GM21381 (cell line): ENCODE results near the gene SEC61G.
A peak's percentile ranks its signal among the peaks of the same experiment; 100 is the strongest.

Source experiments
- ATAC-seq: cut with Tn5 transposase; IDR thresholded peaks from one replicate; pipeline ENCODE4 v1.9.1; 2021; ENCODE audit warnings: mild to moderate bottlenecking, moderate library complexity; ENCODE audit not compliant: unreplicated experiment

SEC61G gene

DNA sequence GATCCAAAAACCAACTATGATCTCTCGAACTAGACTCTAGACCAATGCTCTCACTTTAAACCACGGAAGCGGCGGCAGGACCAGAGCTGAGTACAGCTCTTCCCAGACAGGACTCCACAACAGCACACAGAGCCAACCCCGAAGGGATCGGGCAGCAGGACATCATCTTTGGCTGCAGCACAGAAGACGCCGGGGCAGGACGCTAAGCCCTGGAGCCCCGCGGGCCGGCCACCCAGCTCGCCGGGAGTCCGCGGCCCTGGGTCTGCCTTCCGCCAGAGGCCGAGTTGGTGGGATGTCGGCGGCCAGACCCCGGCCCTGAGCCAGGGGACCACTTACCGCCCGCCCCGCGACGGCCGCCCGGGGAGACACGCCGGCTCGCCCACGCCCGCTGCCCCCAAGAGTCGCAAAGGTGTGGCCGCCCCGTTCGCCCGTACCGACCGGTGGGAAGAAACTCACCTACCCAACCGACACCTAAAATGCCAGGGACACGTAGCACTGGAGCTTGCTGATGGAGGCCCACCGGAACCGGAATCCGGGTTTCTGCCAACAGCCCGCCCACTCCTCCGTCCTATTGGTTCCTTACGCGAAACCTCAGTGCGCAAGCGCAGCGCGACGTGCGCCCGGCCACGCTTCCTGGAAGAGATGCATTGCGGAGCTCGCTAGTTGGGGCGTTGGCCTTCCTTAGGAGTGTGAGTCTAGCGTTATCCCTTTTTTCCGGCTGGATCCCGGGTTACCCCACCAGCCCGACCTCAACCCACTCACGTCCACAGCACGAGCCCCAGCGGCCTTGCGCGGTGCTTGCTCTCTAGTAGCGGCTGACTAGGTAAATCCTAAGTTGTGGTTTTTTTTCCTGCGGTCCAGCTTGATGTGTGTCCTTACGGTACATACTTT lies at the start of gene SEC61G:
Gene SEC61G, minus strand, starts transcription at position 510 of the 891 bp plus-strand sequence. CDS start 1,623 bp downstream, outside the sequence.
- ATAC-seq, result peak; percentile 93

DNA sequence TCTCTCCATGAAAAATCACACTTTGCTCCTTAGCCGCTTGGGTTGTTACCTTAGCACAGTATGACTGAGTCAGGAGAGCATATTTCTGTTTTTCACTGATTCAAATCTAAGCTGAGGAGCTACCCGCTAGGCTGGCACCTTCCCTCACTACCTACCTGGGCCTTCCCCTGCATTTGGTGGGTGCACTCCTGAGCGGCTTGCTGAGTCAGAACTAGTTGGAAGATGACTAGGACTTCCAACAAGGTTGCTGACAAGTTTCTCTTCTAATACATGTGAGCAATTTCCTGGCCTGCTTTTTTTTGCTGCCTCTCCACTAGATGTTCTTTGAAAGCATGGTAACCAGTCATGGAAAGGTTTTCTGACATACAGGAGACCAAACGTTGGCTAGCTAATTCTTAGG lies 43.8 kb upstream of the SEC61G start:
- peak; percentile 73 for ATAC-seq

DNA sequence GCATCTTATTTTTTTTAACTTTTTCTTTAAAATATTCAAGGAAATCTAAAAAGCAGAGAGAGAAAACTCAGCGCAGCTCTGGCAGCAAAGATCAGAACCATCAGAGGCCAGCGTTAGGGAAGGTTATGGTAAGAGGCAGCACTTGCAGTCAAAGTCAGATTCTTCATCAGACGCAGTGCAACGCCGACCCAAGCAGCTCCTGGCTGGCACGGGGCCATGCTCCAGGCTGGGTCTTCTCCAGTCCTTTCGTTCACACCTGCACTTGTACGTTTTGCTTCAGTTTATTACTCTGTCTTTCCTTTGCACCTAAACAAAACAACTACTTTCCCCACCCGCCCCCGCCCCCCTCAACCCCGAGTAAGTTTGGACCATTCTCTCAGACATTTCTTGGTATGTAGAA lies 43.1 kb upstream of the SEC61G start:
- ATAC-seq, result no peak

DNA sequence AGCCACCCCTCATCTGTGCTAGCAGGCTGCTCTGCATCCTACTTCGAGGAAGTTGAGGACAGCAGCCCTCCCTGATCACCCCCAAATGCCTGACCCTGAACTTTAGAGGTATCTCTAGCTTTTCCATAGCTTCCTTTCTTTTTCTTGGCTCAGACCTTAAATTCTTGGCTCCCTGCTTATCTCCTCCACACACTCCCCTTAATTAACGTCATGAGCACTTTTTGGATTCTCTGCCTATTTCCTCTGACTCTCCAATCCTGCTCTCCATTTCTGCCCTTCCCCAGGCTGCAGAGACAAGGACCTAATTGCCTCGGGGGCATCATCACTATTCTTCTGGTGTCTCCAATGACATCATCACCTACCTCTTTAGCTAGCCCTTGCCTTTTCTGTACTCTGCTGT lies 40.8 kb upstream of the SEC61G start:
- no peak for ATAC-seq

DNA sequence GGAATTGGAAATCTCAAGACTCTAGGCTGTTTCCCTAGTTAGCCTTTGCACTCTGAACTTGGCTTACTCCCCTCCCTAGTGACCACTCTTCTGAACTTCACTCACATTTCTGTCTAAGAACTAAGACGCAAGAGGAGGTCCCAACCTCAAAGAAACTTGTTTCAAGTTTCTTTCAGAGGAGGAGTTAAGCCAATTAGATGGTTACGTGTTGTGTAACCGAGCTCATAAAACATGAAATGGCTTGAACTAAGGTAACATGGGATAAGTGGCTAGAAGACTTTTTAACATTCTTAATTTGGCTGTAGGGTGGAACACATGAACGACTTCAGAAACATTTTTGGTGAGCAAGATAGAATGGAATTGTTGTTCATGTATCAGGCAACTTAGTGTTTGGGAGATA lies 39.5 kb upstream of the SEC61G start:
- ATAC-seq, result no peak

DNA sequence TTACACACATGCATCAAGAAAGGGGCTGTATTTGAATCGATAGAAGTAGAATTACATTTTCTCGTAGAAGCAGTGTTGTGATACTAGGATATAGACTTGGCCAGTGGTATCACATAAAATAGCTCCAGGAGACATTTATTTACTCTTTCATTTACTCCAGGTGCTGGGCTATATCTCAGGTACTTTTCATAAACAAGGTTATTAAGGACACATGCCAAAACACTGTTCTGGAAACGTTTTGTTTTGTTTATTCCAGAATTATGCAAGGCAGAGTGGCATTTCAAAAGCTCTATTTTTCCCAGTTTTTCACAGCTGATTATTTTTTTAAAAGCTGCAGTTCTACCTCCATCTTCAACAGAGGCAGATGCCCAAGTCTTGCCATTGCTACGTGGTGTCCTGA lies 37.8 kb upstream of the SEC61G start:
- no peak for ATAC-seq

DNA sequence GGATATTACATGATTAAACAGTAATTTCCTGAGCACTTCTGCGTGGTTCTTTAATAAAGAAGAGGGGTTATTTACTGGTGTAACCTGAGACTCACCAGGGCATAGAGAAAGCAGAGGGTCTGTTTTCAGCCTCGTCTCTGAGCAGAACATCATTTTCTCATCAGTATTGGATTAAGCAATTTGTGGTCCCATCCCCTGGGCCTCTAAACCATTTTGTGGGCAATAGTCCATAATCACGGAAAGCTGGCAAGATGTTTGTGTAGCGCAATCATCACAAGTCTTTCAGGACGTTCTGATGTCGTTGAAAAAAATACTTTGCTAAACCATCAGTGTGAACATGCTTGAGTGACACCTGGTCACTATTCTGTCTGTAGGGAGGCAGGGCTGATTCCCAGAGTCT lies 37.1 kb upstream of the SEC61G start:
- no peak for ATAC-seq

DNA sequence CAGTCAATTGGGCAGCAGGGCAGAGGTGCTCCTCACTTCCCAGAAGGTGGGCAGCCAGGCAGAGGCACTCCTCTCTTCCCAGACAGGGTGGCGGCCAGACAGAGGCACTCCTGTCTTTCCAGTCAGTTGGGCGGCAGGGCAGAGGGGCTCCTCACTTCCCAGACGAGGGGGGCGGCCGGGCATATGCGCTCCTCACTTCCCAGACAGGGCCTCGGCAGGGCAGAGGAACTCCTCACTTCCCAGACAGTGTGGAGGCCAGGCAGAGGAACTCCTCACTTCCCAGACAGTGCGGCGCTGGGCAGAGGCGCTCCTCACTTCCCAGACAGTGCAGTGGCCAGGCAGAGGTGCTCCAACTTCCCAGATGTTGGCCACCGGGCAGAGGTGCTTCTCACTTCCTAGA lies 33.4 kb upstream of the SEC61G start:
- no peak for ATAC-seq

DNA sequence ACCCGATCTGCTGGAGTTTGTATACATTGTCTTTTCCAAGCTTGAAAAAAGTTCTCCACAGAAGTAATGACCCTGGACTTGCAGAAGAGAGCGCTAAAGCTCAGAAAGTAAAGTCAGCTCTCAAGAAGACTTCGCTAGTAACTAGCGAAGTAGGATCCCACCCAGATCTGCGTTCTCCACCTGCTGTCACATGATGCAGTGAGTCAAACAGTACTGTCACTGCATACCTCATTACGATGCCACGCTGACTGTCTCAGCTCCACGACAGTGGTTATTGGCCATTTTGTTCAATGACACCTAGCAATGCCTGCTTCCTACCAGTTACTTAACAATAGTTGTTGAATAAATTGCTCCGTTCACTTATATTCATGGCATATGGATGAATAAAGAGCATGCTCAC lies 29.7 kb upstream of the SEC61G start:
- no peak for ATAC-seq

DNA sequence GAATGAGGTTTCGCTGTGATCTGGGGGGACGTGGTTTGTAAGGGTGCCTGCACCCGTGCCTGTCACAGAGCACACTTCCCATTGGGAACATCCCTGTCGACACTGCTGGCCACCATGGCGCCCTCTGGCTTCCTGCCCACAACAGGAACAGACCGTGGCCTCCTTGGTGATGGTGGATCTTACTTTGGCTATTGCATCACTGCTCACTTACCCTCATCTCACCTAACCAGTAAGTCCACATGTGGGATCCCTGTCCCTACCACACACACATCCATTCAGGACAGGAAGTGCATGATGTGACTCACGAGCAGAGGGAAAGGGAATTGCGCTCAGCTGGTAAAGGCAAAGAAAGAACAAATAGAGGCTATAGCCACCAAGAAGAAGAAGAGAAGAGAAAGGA lies 26.2 kb upstream of the SEC61G start:
- ATAC-seq, result no peak

DNA sequence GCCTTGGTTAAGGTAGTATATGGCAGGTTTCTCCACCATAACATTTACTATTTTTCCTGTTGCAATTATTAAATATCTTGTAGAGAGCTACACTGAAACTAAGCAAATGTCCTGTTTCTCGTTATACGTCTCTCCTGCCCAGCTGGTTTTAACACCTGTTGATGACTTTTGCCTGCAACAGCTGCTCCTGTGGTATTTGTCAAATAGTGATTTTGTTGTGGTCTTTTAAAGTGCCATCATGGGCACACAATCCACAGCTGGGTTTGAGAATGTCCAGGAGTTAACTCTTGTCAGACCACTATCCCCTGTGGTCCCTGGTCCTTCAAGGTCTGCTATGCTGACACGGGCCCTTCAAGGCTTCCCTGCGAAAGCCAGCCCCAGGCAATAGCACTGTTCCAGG lies 24.9 kb upstream of the SEC61G start:
- ATAC-seq, result no peak

DNA sequence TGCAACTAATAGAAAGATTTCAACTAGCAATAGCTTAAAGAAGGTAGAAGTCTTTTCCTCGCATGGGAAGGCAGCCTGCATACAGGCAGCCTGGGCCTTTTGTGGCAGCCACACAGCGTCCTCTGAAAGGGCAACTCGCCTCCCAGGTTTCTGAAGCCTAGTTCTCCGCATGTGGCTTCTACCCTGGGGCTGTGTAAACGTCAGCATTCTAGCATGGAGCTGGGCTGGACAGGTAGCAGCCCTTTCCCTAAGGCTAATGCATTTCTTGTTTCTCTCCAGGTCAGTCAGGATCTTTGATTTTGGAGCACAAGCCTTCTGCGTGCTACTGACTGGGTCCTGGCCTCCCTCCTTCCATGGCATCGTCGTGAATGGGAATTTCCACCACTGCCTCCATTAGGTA lies 23.8 kb upstream of the SEC61G start:
- ATAC-seq, result no peak

DNA sequence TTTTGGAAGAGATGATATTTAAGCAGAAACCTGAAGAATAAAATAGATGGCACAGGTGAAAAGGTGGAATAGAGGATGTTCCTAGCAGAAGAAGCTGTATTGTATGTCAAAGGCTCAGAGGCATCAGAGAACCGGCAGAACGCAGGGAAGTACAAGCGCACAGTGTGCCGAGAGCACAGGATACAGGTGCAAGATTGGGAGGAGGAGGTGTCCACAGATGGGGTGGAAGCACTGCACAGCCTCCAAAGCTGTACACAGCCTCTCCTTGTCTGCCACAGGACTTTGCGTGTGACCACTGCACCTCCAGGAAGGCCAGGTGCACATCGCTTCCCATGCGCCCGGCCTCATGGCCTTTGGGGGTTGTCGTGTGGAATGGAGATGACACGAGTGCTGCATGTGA lies 23.3 kb upstream of the SEC61G start:
- ATAC-seq, result no peak

DNA sequence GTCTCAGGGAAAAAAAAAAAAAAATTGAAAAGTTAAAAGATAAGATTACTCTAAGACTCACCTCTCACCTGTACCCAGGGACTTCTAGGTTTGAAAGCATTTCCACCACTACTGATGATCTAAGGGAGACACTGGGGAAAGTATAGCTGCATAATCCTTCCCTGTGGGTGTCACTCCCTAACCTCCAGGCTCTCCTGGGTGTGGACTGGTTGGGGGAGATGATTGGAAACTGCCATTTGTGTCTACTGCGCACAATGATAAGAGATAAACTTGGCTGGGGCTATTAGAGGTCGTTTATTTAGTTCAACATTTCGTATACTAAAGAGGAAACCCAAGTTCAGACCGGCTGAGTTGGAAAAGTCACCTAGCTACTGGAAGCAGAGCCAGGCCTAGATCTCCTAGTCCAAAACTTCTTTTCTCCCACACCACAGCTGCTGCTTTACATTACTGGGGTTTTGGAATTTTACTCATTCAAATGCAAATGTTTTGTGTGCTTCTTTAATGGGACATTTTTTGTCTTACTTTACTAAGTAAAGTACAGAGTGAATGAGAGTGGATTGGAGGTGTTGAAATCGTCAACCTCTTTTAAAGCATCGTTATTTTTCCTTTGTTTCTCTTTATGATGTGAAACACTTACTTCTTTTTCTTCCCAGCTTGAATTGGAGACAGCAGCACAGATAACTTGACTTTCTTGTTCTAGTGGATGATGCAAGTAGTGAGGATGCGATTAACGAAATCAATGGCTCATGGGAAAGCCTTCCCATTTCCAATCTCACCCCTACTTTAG lies 22.3 kb upstream of the SEC61G start:
- ATAC-seq, result no peak

DNA sequence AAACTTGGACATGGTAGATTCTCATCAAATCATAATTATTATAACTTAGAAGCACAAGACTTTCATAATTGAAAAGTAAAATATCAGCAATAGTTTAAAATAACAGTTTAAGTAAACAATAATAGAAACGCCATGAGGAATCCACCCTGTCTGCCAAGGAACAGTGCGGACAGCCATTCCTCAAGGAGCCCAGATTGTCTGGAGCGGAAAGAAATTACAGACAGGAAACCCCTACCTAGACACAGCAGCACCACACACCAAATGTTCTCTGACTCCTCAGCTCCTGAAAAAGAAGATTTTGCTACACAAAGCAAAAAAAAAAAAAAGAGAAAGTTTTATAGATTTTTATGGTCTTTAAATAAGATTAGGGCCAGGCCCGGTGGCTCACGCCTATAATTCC lies 21.5 kb upstream of the SEC61G start:
- no peak for ATAC-seq

DNA sequence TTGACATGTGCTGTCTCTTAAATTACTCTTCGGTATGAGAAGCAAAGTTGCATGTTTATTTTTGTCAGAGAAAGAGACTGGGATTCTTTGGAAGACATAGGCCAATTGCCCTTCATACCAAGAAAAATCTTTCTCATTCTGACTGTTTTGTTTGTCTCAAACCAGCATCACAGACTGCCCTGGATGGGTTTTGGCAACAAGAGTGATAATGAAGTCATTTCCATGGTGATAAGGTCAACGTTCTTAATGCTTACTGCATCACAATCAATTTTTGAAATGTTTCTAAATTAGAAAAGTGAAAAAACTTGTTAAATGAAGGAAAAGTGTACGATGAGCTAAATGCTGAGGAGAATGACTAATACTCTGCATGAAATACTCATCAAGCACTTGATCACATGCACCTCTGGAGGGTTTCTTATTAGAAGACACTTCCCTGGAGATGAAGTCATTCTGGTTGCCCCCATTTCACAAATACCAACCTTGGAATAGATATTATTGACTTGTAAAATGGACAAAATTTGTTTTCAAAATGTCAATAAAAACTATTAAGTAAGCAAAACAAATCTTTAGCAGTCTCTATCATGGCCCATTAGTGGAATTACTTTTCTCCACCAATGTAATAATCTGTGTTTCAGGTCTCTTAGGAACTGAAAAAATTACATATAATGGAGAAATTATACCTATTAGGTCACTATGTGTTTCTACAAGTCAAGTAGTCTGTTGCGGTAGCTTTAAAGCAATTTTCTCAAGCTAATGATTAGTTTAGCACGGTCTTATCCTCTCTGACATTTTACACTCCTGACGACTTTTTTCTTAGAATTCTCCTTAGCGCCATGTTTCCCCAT lies 19.9 kb upstream of the SEC61G start:
- ATAC-seq, result no peak

DNA sequence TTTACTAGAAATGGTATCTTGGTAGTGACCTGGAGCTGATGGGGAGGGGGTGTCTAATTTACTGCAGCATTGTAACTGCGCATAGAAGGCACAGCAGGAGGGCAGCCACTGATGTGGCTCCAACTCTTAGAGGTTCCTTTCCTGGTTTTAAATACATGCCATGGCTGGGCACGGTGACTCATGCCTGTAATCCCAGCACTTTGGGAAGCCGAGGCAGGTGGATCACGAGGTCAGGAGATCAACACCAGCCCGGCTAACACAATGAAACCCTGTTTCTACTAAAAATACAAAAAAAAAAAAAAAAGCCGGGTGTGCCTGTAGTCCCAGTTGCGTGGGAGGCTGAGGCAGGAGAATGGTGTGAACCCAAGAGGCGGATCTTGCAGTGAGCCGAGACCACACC lies 19.2 kb upstream of the SEC61G start:
- ATAC-seq, result no peak

DNA sequence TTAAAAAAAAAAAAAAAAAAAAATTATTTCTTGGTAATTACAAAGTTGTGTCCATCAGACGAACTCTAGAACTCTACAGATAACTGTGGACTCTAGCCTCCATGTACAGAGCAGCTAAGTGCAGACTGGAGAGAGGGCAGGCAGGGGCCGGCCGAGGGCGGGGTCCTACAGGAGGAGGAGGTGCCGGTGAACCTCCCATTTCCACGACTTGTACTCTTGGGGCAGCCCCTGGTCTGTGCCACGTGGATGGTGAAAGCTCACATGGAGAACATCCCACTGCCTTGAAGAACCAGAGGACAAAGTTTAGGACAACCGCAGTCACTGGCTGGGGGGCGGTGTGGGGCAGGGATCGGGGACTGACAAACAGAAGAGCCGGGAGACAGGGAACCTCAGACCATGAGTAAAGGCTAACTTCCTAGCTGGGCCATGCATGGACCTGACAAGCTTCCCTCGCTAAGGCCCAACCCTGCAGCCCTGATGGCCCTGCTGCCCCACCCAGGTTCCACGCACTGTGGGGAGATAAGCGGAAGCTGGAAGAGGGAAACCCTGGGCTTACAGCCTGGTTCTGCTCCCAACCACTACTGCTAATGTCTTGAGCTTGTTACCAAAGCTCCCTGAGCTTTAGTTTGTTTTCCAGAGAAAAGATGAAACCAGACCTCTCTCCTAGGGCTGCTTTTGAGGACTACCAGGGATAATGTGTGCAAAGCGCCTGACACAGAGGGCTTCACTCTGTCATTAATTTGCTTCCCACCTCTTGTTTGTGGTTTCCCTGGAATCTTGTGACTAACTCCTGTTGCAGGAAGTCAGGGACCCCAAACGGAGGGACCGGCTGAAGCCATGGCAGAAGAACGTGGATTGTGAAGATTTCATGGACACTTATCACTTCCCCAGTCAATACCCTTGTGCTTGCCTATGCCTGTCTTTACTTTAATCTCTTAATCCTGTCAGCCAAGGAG lies 16.1 kb upstream of the SEC61G start:
- no peak for ATAC-seq

DNA sequence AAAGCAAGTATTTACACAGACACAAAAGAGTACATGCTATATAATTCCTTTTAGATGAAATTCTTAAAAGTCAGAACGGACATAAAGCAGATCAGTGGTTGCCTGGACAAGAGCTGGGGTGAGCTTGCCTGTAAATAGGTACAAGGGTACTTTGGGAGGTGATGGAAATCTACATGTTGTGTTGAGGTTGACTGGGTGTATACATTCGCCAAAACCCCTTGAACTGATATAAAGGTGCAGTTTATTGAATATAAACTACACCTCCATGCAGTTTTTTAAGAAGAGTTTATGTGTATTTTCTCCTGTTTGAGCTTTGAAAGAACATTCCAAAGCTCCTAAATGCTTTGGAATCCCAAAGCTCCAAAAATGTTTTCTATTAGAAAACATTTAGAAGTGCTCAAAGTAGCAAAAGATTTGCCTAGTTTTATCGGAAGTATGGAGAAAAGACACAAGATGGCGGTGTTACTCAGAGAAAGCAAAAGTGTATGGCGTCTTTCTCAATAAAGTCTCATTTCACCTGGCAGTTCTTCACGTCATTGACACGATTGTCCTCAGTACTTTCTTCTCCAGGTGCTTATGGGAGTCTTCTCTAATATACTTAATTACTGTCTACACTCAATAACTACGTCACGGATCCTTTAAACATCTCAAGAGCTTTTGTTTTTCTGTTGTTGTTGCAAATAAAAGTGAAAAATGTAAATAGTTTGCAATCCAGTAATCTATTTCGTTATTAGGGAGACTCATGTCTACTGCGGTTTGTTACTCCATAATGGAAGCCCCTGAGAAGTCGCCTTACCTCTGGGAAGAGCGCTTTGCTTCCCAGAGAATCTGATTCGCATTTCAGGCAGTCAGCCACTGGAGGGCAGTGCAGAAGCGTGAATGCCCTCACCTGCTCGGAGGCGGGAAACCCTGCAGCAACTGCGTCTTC lies 14.7 kb upstream of the SEC61G start:
- ATAC-seq, result peak; percentile 82
